H1 (cell line): ENCODE data around the gene C2. TPM values are rescaled to one million over a fixed set of nuclear protein-coding genes. Genes with fewer than 3 reads are reported as not detected.

Experiments
- CTCF ChIA-PET: fragments of 300-600 bp; sonication (Branson Sonifier 250); formaldehyde crosslinking; loops from one replicate; lab custom pipeline; 2021; ENCODE audit not compliant: partially characterized antibody; lab: Charles Lee
- POLR2A ChIA-PET: fragments of 300-600 bp; sonication (Branson Sonifier 250); formaldehyde crosslinking; loops from one replicate; lab custom pipeline; 2021; ENCODE audit warnings: inconsistent platforms; ENCODE audit not compliant: partially characterized antibody; lab: Charles Lee
- DNase-seq, 2 experiments: peaks; one replicate each; pipeline versions ENCODE4 v3.0.0 to v3.0.0-alpha.2; 2010 to 2022; ENCODE audit warnings: low spot score in 2 of 2, low read depth in 1 of 2, mixed read lengths in 1 of 2
- FAIRE-seq: peaks from 2 replicates; lab custom pipeline; 2011; peaks lifted over from hg19 to GRCh38; lab: Jason Lieb, UNC
- H2AFZ ChIP-seq: 2 replicates; pipeline ENCODE4 v1.8.1; 2012; ENCODE audit warnings: low read length, inconsistent platforms
- H2AK5ac ChIP-seq: 2 replicates; pipeline ENCODE4 v1.6.1; 2013; ENCODE audit warnings: low read depth, low read length
- H2BK120ac ChIP-seq: replicated peaks from 2 replicates; pipeline ENCODE3; 2013; ENCODE audit warnings: low read depth, low read length, inconsistent platforms
- H2BK12ac ChIP-seq: 2 replicates; pipeline ENCODE4 v1.6.1; 2013; ENCODE audit warnings: low read depth, low read length
- H2BK15ac ChIP-seq: 2 replicates; pipeline ENCODE4 v1.6.1; 2013; ENCODE audit warnings: low read length
- H2BK20ac ChIP-seq: 2 replicates; pipeline ENCODE4 v1.6.1; 2013; ENCODE audit warnings: low read length
- H2BK5ac ChIP-seq: 2 replicates; pipeline ENCODE4 v1.6.1; 2013; ENCODE audit warnings: low read depth, low read length
- H3K14ac ChIP-seq: 2 replicates; pipeline ENCODE4 v1.6.1; 2013; ENCODE audit warnings: inconsistent platforms; ENCODE audit not compliant: insufficient read length
- H3K18ac ChIP-seq: 2 replicates; pipeline ENCODE4 v1.6.1; 2013; ENCODE audit warnings: low read length; ENCODE audit errors: extremely low read depth
- H3K23ac ChIP-seq: 2 replicates; pipeline ENCODE4 v1.6.1; 2013; ENCODE audit warnings: inconsistent platforms; ENCODE audit not compliant: insufficient read length
- H3K23me2 ChIP-seq: 2 replicates; pipeline ENCODE4 v1.6.1; 2013; ENCODE audit warnings: low read depth, low read length
- H3K27ac ChIP-seq: 2 replicates; pipeline ENCODE4 v1.6.1; 2011; ENCODE audit warnings: low read depth, low read length, inconsistent platforms
- H3K27me3 ChIP-seq, 4 experiments: replicated peaks in 1 of 4; 1 replicate in 1 of 4; 2 replicates in 3 of 4; pipeline versions ENCODE4 v1.6.1 to v1.8.1; 2011 to 2013; ENCODE audit warnings: low read length in 3 of 4, mild to moderate bottlenecking in 3 of 4, inconsistent platforms in 2 of 4, mixed read lengths in 2 of 4, moderate library complexity in 1 of 4; ENCODE audit not compliant: control insufficient read depth in 3 of 4, insufficient read depth in 3 of 4; ENCODE audit errors: extremely low read depth in 1 of 4
- H3K36me3 ChIP-seq, 4 experiments: 2 replicates each; pipeline versions ENCODE4 v1.6.1 to v1.8.1; 2011 to 2013; ENCODE audit warnings: mild to moderate bottlenecking in 4 of 4, low read length in 3 of 4, moderate library complexity in 2 of 4, control low read depth in 1 of 4, inconsistent platforms in 1 of 4; ENCODE audit not compliant: insufficient read depth in 4 of 4, control insufficient read depth in 2 of 4
- H3K4ac ChIP-seq: replicated peaks from 2 replicates; pipeline ENCODE3; 2013; ENCODE audit warnings: low read length, low read depth, mixed read lengths, inconsistent platforms; ENCODE audit not compliant: insufficient read length
- H3K4me1 ChIP-seq, 4 experiments: replicated peaks in 1 of 4; 1 replicate in 1 of 4; 2 replicates in 3 of 4; pipeline versions ENCODE4 v1.6.1 to v1.8.1; 2011 to 2013; ENCODE audit warnings: low read length in 3 of 4, inconsistent platforms in 2 of 4, mixed read lengths in 1 of 4; ENCODE audit not compliant: insufficient read depth in 4 of 4, control insufficient read depth in 3 of 4
- H3K4me2 ChIP-seq, 2 experiments: 2 replicates each; pipeline versions ENCODE4 v1.6.1 to v1.8.1; 2011 to 2013; ENCODE audit warnings: low read depth in 2 of 2, low read length in 2 of 2, control low read depth in 1 of 2, inconsistent platforms in 1 of 2, mild to moderate bottlenecking in 1 of 2; ENCODE audit not compliant: insufficient read depth in 1 of 2
- H3K4me3 ChIP-seq, 4 experiments: fragments of 200-600, 300-600 bp in 1 of 4; sonication (generic), shearing (Covaris generic), sonication (Bioruptor Twin) in 1 of 4; 2 replicates each; pipeline versions ENCODE4 v1.5.1 to v1.8.1; 2011 to 2016; ENCODE audit warnings: low read length in 4 of 4, low read depth in 3 of 4, control low read depth in 2 of 4, inconsistent platforms in 2 of 4, mild to moderate bottlenecking in 2 of 4, mixed read lengths in 1 of 4, moderate library complexity in 1 of 4; ENCODE audit not compliant: insufficient read depth in 2 of 4; ENCODE audit errors: extremely low read depth in 1 of 4
- H3K56ac ChIP-seq: replicated peaks from 2 replicates; pipeline ENCODE3; 2013; ENCODE audit warnings: low read depth, mild to moderate bottlenecking, mixed read lengths, low read length, inconsistent platforms; ENCODE audit not compliant: insufficient read length
- H3K79me1 ChIP-seq: 2 replicates; pipeline ENCODE4 v1.6.1; 2013; ENCODE audit warnings: low read depth, low read length, control low read depth
- H3K79me2 ChIP-seq, 2 experiments: 2 replicates each; pipeline versions ENCODE4 v1.6.1 to v1.8.1; 2012 to 2013; ENCODE audit warnings: low read length in 2 of 2, mild to moderate bottlenecking in 2 of 2, inconsistent platforms in 1 of 2; ENCODE audit not compliant: insufficient read depth in 2 of 2, control insufficient read depth in 1 of 2
- H3K9ac ChIP-seq, 4 experiments: replicated peaks in 1 of 4; 1 replicate in 1 of 4; 2 replicates in 3 of 4; pipeline versions ENCODE4 v1.6.1 to v1.8.1; 2011 to 2013; ENCODE audit warnings: low read depth in 3 of 4, low read length in 3 of 4, control low read depth in 2 of 4, mild to moderate bottlenecking in 2 of 4, moderate library complexity in 2 of 4, inconsistent platforms in 1 of 4; ENCODE audit errors: extremely low read depth in 1 of 4
- H3K9me3 ChIP-seq, 2 experiments: 2 replicates each; pipeline versions ENCODE4 v1.6.1 to v1.8.1; 2012 to 2013; ENCODE audit warnings: mild to moderate bottlenecking in 2 of 2, moderate library complexity in 2 of 2, control low read depth in 1 of 2, inconsistent platforms in 1 of 2, low read depth in 1 of 2, low read length in 1 of 2, mixed read lengths in 1 of 2; ENCODE audit not compliant: insufficient read depth in 2 of 2
- H4K20me1 ChIP-seq, 2 experiments: replicated peaks in 1 of 2; 2 replicates each; pipeline versions ENCODE3 to v1.8.1; 2011 to 2013; ENCODE audit warnings: inconsistent platforms in 2 of 2, low read length in 2 of 2, mild to moderate bottlenecking in 1 of 2; ENCODE audit not compliant: insufficient read depth in 2 of 2, control insufficient read depth in 1 of 2
- H4K5ac ChIP-seq: 2 replicates; pipeline ENCODE4 v1.6.1; 2013; ENCODE audit warnings: low read length, low read depth, mixed read lengths, inconsistent platforms; ENCODE audit not compliant: insufficient read length
- H4K8ac ChIP-seq: 2 replicates; pipeline ENCODE4 v1.8.0; 2013; ENCODE audit warnings: mild to moderate bottlenecking, moderate library complexity, low read length, inconsistent platforms; ENCODE audit not compliant: insufficient read depth; ENCODE audit errors: extremely low read depth
- H4K91ac ChIP-seq: replicated peaks from 2 replicates; pipeline ENCODE3; 2013; ENCODE audit warnings: low read length, mixed read lengths, inconsistent platforms; ENCODE audit not compliant: insufficient read length
- GABPA ChIP-seq: IDR thresholded peaks from 2 replicates; pipeline ENCODE4 v1.6.1; 2011; ENCODE audit warnings: mild to moderate bottlenecking, low read length, moderate library complexity, borderline replicate concordance; ENCODE audit not compliant: insufficient read depth
- JUN ChIP-seq: IDR thresholded peaks from 2 replicates; pipeline ENCODE4 v1.6.1; 2011; ENCODE audit warnings: low read depth, mild to moderate bottlenecking, improper control_type of control experiment, low read length
- PHF8 ChIP-seq: fragments of 200-600 bp; sonication (generic); conservative IDR thresholded peaks from 2 replicates; pipeline ENCODE4 v1.7.1; 2012; ENCODE audit warnings: low read depth, mild to moderate bottlenecking, inconsistent platforms, low read length, moderate library complexity
- RAD21 ChIP-seq, 2 experiments: IDR thresholded peaks in 1 of 2; conservative IDR thresholded peaks in 1 of 2; 2 replicates each; pipeline ENCODE4 v1.6.1; 2011; ENCODE audit warnings: low read depth in 2 of 2, low read length in 2 of 2, improper control_type of control experiment in 1 of 2, inconsistent platforms in 1 of 2, mild to moderate bottlenecking in 1 of 2, moderate library complexity in 1 of 2
- TBP ChIP-seq: IDR thresholded peaks from 2 replicates; pipeline ENCODE4 v1.6.1; 2011; ENCODE audit warnings: low read depth, low read length, improper control_type of control experiment
- WGBS, 2 experiments: shearing (Covaris generic) in 1 of 2; methylation state at CpG; one replicate each; pipeline versions ENCODE4 v1.1.6 to v1.1.7; 2013 to 2015; ENCODE audit warnings: low lambda C conversion rate in 2 of 2, mixed read lengths in 2 of 2, inconsistent platforms in 1 of 2, low coverage in 1 of 2, missing lambda C conversion rate in 1 of 2; ENCODE audit not compliant: insufficient replicate concordance in 2 of 2, insufficient coverage in 1 of 2, insufficient read length in 1 of 2; ENCODE audit errors: extremely low coverage in 1 of 2, missing lambda C conversion rate in 1 of 2; 5-methylcytosine and 5-hydroxymethylcytosine counted together
- polyA plus RNA-seq, 7 experiments: library from polyadenylated mRNA; depleted of rRNA in 3 of 7; stranded (reverse) in 5 of 7; unstranded in 2 of 7; fragments of >200 nt in 5 of 7; fragments of 200-250 nt in 2 of 7; gene quantifications; 1 replicate in 5 of 7; 2 replicates in 1 of 7; 4 replicates in 1 of 7; pipeline versions ENCODE4 v1.2.1 to v1.2.3, GENCODE V29; 2011 to 2013; ENCODE audit warnings: missing spikeins in 2 of 7, mixed read lengths in 2 of 7
- total RNA-seq: library from RNA; stranded (reverse); fragmentation: NEBNext Ultra II Directional; extraction: Animal tissue kit (Norgen Biotek cat#: 25700); gene quantifications from 2 replicates; pipeline ENCODE4 v1.2.1, GENCODE V29; 2021
- TF ChIP-seq, protein P1 (sequence below), 3 experiments: IDR thresholded peaks; 1 replicate in 2 of 3; 2 replicates in 1 of 3; pipeline versions ENCODE4 v1.5.1 to v1.6.1; 2011; ENCODE audit warnings: low read length in 3 of 3, mild to moderate bottlenecking in 3 of 3, inconsistent platforms in 2 of 3, low read depth in 1 of 3, moderate library complexity in 1 of 3; ENCODE audit not compliant: insufficient read depth in 1 of 3; ENCODE audit errors: control extremely low read depth in 1 of 3

Gene C2
- total and polyA plus RNA-seq, 2 of the 8 experiments (the other 6 are each of a cell fraction or from before 2014, with no cell fraction given), result 0.26 to 0.38 TPM

DNA sequence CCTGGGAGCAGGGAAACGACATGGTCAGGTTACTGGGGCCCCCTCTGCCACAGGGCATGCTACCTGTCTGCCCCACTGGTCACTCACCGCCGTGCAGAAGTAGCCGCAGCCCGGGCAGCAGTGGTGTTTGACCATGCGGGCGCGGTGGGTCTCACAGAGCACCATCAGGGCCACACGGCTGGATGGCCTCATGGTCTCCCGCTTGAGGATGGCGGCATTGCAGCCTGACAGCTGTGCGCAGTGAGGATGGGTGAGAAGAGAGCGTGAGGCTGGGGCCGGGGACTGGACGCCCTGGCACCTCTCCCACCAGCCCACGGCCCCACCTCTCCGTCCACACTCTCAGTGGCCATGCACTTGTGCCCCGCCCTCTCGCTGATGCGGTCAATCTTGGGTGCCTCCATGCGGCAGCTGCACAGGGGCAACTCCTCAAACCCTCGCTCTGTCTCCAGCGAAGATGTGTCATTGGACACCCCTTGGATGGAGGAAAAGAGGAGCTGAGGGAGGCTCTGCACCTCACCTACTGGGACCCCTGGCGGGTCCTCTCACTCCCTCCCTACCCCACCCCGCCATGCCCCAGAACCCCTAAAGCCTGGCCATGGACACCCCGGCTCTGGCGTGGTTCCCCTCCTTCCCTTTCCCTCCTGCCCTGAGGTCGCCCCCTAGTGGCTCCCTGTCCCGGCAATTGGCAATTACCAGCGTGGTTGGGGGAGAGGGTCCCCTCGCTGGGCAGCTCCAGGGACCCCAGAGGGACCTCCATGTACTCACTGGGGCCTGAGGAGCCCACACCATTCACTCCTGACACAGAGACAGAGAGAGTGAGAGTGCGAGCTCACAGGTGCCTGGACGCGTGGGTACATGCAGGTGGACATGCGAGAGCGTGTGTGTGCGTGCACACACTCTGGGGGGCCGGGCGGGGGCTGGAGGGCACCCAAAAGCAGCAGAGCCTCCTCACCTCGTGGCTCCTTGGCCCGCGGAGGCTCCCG, 39.0 kb upstream of the C2 start:
- 89% methylated on average over 40 of the region's 43 CpGs; no CpG with 5 or more reads in 1 of the 2 experiments for WGBS, 2 experiments
- H3K9me3 ChIP-seq, result no peaks in the 10 kb centered on the region
- no peak overlapping the region for H2BK120ac ChIP-seq
- H3K9ac ChIP-seq, result no peak overlapping the region
- H2BK5ac ChIP-seq, result no peak overlapping the region; the same call in 1 of the 2 replicates
- no peak overlapping the region for H3K18ac ChIP-seq
- H3K56ac ChIP-seq, result no peak overlapping the region
- FAIRE-seq, result no peak
- ChIA-PET POLR2A (interaction anchor here (0.6 to 4.2 kb wide), 12 partner anchors 9 to 249 kb away, joined by 3 to 21 read pairs (median 4); partner anchors contain the start of genes EHMT2 and NEU1), CTCF (interaction anchor here (0.8 to 4.9 kb wide), 28 partner anchors 9 to 228 kb away, joined by 3 to 59 read pairs (median 4); partner anchors contain the start of genes C6orf47, EHMT2, GPANK1 and SLC44A4)
- no peaks in the 10 kb centered on the region; the same call in 1 of the 2 replicates for H3K79me1 ChIP-seq
- DNase-seq, result peak in 1 of 2 experiments; percentile 89
- no peaks in the 10 kb centered on the region for H3K27me3 ChIP-seq
- H4K5ac ChIP-seq, result no peak overlapping the region
- H2AFZ ChIP-seq, result no peak overlapping the region
- H3K27ac ChIP-seq, result no peak overlapping the region; the same call in 1 of the 2 replicates
- H3K4me3 ChIP-seq, result no peak overlapping the region
- TF ChIP-seq, protein P1, sequence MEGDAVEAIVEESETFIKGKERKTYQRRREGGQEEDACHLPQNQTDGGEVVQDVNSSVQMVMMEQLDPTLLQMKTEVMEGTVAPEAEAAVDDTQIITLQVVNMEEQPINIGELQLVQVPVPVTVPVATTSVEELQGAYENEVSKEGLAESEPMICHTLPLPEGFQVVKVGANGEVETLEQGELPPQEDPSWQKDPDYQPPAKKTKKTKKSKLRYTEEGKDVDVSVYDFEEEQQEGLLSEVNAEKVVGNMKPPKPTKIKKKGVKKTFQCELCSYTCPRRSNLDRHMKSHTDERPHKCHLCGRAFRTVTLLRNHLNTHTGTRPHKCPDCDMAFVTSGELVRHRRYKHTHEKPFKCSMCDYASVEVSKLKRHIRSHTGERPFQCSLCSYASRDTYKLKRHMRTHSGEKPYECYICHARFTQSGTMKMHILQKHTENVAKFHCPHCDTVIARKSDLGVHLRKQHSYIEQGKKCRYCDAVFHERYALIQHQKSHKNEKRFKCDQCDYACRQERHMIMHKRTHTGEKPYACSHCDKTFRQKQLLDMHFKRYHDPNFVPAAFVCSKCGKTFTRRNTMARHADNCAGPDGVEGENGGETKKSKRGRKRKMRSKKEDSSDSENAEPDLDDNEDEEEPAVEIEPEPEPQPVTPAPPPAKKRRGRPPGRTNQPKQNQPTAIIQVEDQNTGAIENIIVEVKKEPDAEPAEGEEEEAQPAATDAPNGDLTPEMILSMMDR (IDR thresholded peaks at IDR 0.05; ENCODE audit: control extremely low read depth in 1 of 3, insufficient read depth in 1 of 3, low read depth in 1 of 3, low read length in 3 of 3), result peak in 2 of 3 experiments; percentile 72 to 75; a peak in 3 of 4 replicates
- TF ChIP-seq PHF8 (no peak), RAD21 (IDR thresholded peaks at IDR 0.05 in 1 of 2, conservative IDR thresholded peaks at IDR 0.05 in 1 of 2; ENCODE audit: low read depth in 2 of 2, low read length in 2 of 2) (peak; percentile 50 to 70), JUN (no peak), GABPA (peak; percentile 38; the same call in 1 of the 2 replicates), TBP (no peak)
- H3K14ac ChIP-seq, result no peak overlapping the region
- H4K20me1 ChIP-seq, result peaks cover 5 to 20% of the 10 kb centered on the region in 2 experiments
- no peak overlapping the region for H3K4ac ChIP-seq
- no peaks in the 10 kb centered on the region for H3K4me1 ChIP-seq
- no peak overlapping the region for H2BK20ac ChIP-seq
- no peak overlapping the region for H4K91ac ChIP-seq
- H4K8ac ChIP-seq, result peak overlapping the region; percentile 79
- no peak overlapping the region for H2BK15ac ChIP-seq
- H3K23me2 ChIP-seq, result no peaks in the 10 kb centered on the region
- H3K4me2 ChIP-seq, result no peak overlapping the region
- peaks cover 35 to 81% (median 71%) of the 10 kb centered on the region in 4 experiments for H3K36me3 ChIP-seq
- H3K79me2 ChIP-seq, result no peaks in the 10 kb centered on the region; a peak in 1 of 4 replicates
- H3K23ac ChIP-seq, result no peak overlapping the region
- H2BK12ac ChIP-seq, result no peak overlapping the region
- no peak overlapping the region for H2AK5ac ChIP-seq
